ENCODE measurements around the gene DLGAP4.

Gene DLGAP4

GRCh38 chr20:36298795-36299339 lies 7.3 kb upstream of the DLGAP4 start:
- Mint-ChIP-seq H3K36me3 (no peaks in the 10 kb centered on the region), H3K4me1 (no peaks in the 10 kb centered on the region), H3K9me3 (no peaks in the 10 kb centered on the region), H3K4me3 (no peak overlapping the region), H3K27ac (no peak overlapping the region)
- DNase-seq (ENCODE audit: low spot score in 2 of 2) = no peak
- ATAC-seq = no peak

- H3K27ac Mint-ChIP-seq = no peak overlapping the region
These were observed 6.7 kb upstream of the DLGAP4 start for GRCh38 chr20:36299459-36299858.

GRCh38 chr20:36301359-36302119 lies 4.6 kb upstream of the DLGAP4 start:
- no peaks in the 10 kb centered on the region for H3K36me3 Mint-ChIP-seq
- DNase-seq (ENCODE audit: low spot score in 2 of 2) (no peak), ATAC-seq (no peak)
- no peak overlapping the region for H3K4me3 Mint-ChIP-seq
- peaks cover 9% of the 10 kb centered on the region for H3K4me1 Mint-ChIP-seq
- H3K9me3 Mint-ChIP-seq = no peaks in the 10 kb centered on the region
- H3K27ac Mint-ChIP-seq = no peak overlapping the region

More at GRCh38 chr20:36299459-36299858, 6.7 kb upstream of the DLGAP4 start:
- Mint-ChIP-seq H3K36me3 (no peaks in the 10 kb centered on the region), H3K4me3 (no peak overlapping the region), H3K4me1 (no peaks in the 10 kb centered on the region), H3K9me3 (no peaks in the 10 kb centered on the region)
- ATAC-seq = no peak
- no peak for DNase-seq (ENCODE audit: low spot score in 2 of 2)

- Mint-ChIP-seq H3K4me1 (peaks cover 15% of the 10 kb centered on the region), H3K4me3 (no peak overlapping the region), H3K36me3 (no peaks in the 10 kb centered on the region), H3K27ac (no peak overlapping the region), H3K9me3 (no peaks in the 10 kb centered on the region)
- ATAC-seq = no peak
- DNase-seq (ENCODE audit: low spot score in 2 of 2) = no peak
These were observed 3.0 kb upstream of the DLGAP4 start for GRCh38 chr20:36303020-36303595.

- H3K4me3 Mint-ChIP-seq = no peak overlapping the region
- DNase-seq (ENCODE audit: low spot score in 2 of 2) (no peak), ATAC-seq (no peak)
- H3K9me3 Mint-ChIP-seq = no peaks in the 10 kb centered on the region
- H3K27ac Mint-ChIP-seq = no peak overlapping the region
- no peaks in the 10 kb centered on the region for H3K36me3 Mint-ChIP-seq
- H3K4me1 Mint-ChIP-seq = peaks cover 20% of the 10 kb centered on the region
These were observed 2.3 kb upstream of the DLGAP4 start for GRCh38 chr20:36303831-36304230.

- no peak overlapping the region for H3K27ac Mint-ChIP-seq
- peak overlapping the region; percentile 28 for H3K4me3 Mint-ChIP-seq
- H3K36me3 Mint-ChIP-seq = no peaks in the 10 kb centered on the region
These were observed 1.2 kb upstream of the DLGAP4 start for GRCh38 chr20:36304786-36305495.

GRCh38 chr20:36306553-36307411 lies 643 bp downstream of the DLGAP4 start:
- H3K9me3 Mint-ChIP-seq = no peaks in the 10 kb centered on the region
- no peak overlapping the region for H3K27ac Mint-ChIP-seq
- peak overlapping the region; percentile 39 for H3K4me3 Mint-ChIP-seq
- DNase-seq (ENCODE audit: low spot score in 2 of 2) = no peak
- H3K36me3 Mint-ChIP-seq = no peaks in the 10 kb centered on the region
- ATAC-seq = no peak
- peaks cover 20% of the 10 kb centered on the region for H3K4me1 Mint-ChIP-seq

More at GRCh38 chr20:36304786-36305495, 1.2 kb upstream of the DLGAP4 start:
- ATAC-seq (peak; percentile 24), DNase-seq (ENCODE audit: low spot score in 2 of 2) (no peak)
- H3K4me1 Mint-ChIP-seq = peaks cover 20% of the 10 kb centered on the region
- no peaks in the 10 kb centered on the region for H3K9me3 Mint-ChIP-seq

GRCh38 chr20:36307412-36308325 lies 1.5 kb downstream of the DLGAP4 start:
- Mint-ChIP-seq H3K4me3 (peak overlapping the region; percentile 19), H3K9me3 (no peaks in the 10 kb centered on the region), H3K4me1 (peaks cover 20% of the 10 kb centered on the region), H3K36me3 (no peaks in the 10 kb centered on the region), H3K27ac (no peak overlapping the region)
- DNase-seq (ENCODE audit: low spot score in 2 of 2) = no peak
- ATAC-seq = no peak

GRCh38 chr20:36308353-36308752 lies 2.2 kb downstream of the DLGAP4 start:
- H3K36me3 Mint-ChIP-seq = no peaks in the 10 kb centered on the region
- H3K27ac Mint-ChIP-seq = no peak overlapping the region
- no peaks in the 10 kb centered on the region for H3K9me3 Mint-ChIP-seq
- no peak overlapping the region for H3K4me3 Mint-ChIP-seq
- H3K4me1 Mint-ChIP-seq = peaks cover 20% of the 10 kb centered on the region
- ATAC-seq (no peak), DNase-seq (ENCODE audit: low spot score in 2 of 2) (no peak)

- H3K4me1 Mint-ChIP-seq = peaks cover 20% of the 10 kb centered on the region
- no peak for ATAC-seq
- H3K36me3 Mint-ChIP-seq = no peaks in the 10 kb centered on the region
- no peak overlapping the region for H3K4me3 Mint-ChIP-seq
- DNase-seq (ENCODE audit: low spot score in 2 of 2) = no peak
- no peak overlapping the region for H3K27ac Mint-ChIP-seq
- no peaks in the 10 kb centered on the region for H3K9me3 Mint-ChIP-seq
These were observed 2.8 kb downstream of the DLGAP4 start for GRCh38 chr20:36308986-36309385.

GRCh38 chr20:36309643-36310042 lies 3.5 kb downstream of the DLGAP4 start:
- DNase-seq (ENCODE audit: low spot score in 2 of 2) (no peak), ATAC-seq (no peak)
- Mint-ChIP-seq H3K27ac (no peak overlapping the region), H3K36me3 (no peaks in the 10 kb centered on the region), H3K9me3 (no peaks in the 10 kb centered on the region), H3K4me3 (no peak overlapping the region), H3K4me1 (peaks cover 20% of the 10 kb centered on the region)

GRCh38 chr20:36310215-36310981 lies 4.3 kb downstream of the DLGAP4 start:
- ATAC-seq (no peak), DNase-seq (ENCODE audit: low spot score in 2 of 2) (no peak)
- no peak overlapping the region for H3K27ac Mint-ChIP-seq
- no peaks in the 10 kb centered on the region for H3K36me3 Mint-ChIP-seq
- H3K4me3 Mint-ChIP-seq = no peak overlapping the region
- H3K9me3 Mint-ChIP-seq = no peaks in the 10 kb centered on the region
- peaks cover 12% of the 10 kb centered on the region for H3K4me1 Mint-ChIP-seq

- Mint-ChIP-seq H3K9me3 (no peaks in the 10 kb centered on the region), H3K27ac (no peak overlapping the region), H3K4me3 (no peak overlapping the region), H3K4me1 (peaks cover 11% of the 10 kb centered on the region), H3K36me3 (no peaks in the 10 kb centered on the region)
- no peak for ATAC-seq
- DNase-seq (ENCODE audit: low spot score in 2 of 2) = no peak
These were observed 5.2 kb downstream of the DLGAP4 start for GRCh38 chr20:36311141-36311853.

Measured in stimulated activated effector memory CD8-positive, alpha-beta T cell treated with anti-CD3 and anti-CD28 coated beads, Interleukin-12 subunit alpha, Interleukin-12 subunit beta, amount 100 ng/mL, for 72 hours (primary cell).